HCEC 1CT (cell line): ENCODE results near the gene SLC6A11.

ENCODE experiments used
- DNase-seq: peaks from one replicate; pipeline ENCODE4 v3.0.0-alpha.2; 2017

The SLC6A11 gene

DNA sequence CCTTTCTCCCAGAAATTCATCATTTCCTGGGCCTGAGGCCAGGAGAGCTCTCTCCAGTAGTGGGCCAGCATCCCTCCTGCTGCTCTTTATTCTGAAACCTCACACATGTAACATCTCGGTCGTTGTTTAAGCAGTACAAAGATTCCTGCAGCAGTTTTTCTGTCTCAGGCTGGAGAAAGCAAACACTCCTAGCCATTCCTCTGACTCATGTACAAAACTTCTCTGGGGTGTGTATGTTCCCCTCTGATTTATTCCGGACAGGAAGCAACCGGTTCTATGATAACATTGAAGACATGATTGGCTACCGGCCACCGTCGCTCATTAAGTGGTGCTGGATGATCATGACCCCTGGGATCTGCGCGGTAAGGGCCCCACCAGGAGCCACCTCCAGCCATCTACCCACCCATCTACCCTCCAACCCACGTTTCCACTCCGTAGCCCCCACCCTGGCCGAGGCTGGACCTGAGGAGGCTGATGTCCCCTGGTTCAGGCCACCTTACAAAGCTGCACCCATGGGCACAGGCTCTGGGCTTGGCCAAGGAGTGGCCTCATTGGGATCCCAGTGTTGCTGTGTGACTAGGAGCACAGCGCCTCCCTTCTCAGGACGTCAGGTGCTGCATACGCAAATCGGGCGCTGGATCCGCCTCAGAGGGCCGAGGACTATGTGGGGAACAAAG lies 117.9 kb downstream of the SLC6A11 start:
- peak; percentile 64 for DNase-seq

DNA sequence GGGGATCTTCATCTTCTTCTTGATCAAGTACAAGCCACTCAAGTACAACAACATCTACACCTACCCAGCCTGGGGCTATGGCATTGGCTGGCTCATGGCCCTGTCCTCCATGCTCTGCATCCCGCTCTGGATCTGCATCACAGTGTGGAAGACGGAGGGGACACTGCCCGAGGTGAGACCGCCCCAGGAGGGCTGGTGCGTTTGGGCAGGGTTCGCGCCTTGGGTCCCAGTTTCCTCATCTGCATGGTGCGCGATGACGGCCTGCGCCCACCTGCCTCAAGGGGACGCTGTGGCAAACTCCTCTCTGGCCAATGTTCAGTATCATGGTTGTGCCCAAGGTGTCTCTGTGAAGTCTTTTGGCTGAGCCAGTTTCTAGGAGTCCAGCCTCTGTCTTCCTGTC lies 119.0 kb downstream of the SLC6A11 start:
- no peak for DNase-seq

GRCh38 chr3:10935846-10936631 lies 120.0 kb downstream of the SLC6A11 start:
- no peak for DNase-seq

GRCh38 chr3:10936686-10937085 lies 120.7 kb downstream of the SLC6A11 start:
- no peak for DNase-seq

- DNase-seq = no peak
Observed at GRCh38 chr3:10937141-10937825, 121.3 kb downstream of the SLC6A11 start.

DNA sequence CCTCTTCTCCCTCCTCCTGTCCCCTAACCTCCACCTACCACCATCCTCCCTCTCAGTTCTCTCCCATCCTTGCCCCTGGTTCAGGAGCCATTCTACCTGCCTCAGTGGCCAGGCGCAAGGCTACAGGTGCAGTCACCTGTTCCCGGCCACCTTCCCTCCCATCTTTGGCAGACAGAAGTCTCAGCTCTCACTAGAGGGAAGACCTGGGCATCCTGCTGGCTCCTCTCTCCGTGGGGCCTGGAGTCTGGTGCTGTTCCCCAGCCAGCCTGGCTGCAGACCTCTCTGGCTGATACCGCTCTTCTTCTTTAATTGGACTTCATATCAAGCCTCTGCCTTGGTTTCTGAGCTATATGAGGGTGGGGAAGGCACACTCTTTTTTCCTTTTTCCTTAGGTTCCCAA lies 123.5 kb downstream of the SLC6A11 start:
- DNase-seq = no peak

- DNase-seq = no peak
Observed at GRCh38 chr3:10940106-10940505, 124.1 kb downstream of the SLC6A11 start.

DNA sequence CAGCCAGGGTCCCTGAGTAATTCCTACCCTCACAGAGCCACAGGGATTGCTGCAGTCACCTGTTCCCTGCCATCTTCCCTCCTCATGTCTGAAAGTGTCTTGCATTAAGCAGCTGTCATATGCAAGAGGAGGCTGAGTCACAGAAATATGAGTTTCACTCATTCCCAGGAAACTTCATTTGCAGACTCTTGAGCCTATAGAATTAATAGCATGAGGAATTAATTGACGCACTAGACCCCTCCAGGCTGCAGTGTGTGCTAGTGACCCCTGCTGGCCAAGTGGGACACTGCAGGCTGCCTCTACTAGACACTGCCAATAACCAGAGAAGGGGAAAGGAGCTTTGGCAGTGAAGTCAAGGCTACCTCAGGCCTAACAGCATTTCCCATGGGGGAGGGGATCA lies 125.9 kb downstream of the SLC6A11 start:
- DNase-seq = no peak

DNA sequence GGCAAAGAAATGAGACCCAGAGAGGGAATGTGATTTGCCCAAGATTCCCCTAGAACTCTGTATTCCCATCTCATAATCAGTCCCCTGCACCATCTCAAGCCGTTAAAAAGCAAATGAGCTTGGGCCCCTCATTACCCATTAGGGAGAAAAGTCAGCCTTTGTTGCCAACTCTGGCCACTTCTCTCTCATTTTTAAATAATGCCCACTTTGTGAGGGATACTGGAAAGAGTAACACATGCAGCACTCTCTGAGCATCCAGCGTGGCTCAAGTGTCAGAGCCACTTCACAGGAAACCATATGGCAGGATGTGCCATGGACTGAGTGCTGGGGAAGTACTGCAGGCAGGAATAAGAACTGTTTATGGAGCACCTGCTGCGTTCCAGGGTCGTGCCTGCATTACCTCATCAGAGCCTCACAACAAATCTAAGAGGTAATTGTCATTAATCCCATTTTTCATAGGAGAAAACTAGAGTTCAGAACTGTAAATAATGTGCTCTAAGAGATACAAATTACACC lies 126.7 kb downstream of the SLC6A11 start:
- no peak for DNase-seq

DNA sequence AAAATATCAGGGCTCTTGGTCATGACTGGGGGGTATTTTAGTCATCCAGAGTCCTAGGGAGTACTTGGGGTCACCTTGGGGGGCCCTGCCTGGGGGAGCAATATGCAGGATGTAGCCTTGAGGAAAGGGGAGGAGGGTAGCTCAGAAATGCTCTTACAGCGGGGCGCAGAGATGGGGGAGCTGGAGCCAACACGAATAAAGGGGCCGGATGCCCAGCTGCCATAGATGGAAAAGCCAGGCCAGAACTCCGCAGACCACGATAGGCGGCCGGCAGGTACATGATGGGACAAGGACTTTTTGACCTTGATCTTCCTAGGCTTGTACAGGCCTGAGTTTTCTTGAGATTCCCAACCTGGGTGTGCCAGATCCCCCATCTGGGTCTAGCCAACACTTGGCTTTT lies 128.8 kb downstream of the SLC6A11 start:
- no peak for DNase-seq

- DNase-seq = no peak
Observed at GRCh38 chr3:10945683-10946287, 129.8 kb downstream of the SLC6A11 start.

- DNase-seq = no peak
Observed at GRCh38 chr3:10946526-10946925, 130.5 kb downstream of the SLC6A11 start.

GRCh38 chr3:10948326-10948725 lies 132.3 kb downstream of the SLC6A11 start:
- DNase-seq = no peak

DNA sequence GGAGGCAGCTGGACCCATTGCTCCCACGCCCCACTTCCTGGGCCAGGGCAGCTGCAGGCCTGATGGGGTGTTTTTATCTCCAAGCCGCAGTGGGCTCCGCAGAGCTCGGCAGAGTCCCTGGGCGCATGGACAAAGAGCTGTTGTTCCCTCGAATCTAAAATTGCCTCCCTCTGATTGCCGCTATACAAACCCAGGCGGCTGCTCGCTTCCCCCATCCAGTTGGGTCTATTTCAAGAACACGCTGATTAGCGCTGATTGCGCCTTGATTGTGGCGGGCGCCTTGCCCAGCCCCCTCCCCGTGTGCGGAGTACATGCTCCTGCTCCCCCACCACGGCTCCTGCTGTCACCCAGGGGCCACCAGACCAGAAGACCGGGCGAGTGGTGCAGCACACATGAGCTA lies 133.2 kb downstream of the SLC6A11 start:
- DNase-seq = no peak

- DNase-seq = peak; percentile 65
Observed at GRCh38 chr3:10950476-10951294, 134.7 kb downstream of the SLC6A11 start.

- DNase-seq = no peak
Observed at GRCh38 chr3:10951295-10951926, 135.4 kb downstream of the SLC6A11 start.

GRCh38 chr3:10952525-10952924 lies 136.5 kb downstream of the SLC6A11 start:
- no peak for DNase-seq

DNA sequence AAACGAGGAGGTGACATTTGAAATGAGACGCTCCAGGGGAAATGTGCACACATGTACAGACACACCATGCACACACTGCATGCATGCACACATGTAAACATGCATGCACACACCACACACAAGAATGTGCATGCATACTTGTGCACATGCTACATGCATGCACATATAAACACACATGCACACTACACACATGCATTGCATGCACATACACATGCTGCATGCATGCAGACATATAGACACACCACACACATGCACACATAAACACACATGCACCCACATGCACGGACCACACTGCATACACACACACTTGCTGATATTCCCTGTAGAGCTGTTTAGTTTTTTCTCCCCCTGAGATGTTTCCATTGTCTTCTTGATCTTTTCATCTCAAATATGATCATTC lies 138.7 kb downstream of the SLC6A11 start:
- DNase-seq = no peak

GRCh38 chr3:10955711-10956453 lies 139.9 kb downstream of the SLC6A11 start:
- no peak for DNase-seq

DNA sequence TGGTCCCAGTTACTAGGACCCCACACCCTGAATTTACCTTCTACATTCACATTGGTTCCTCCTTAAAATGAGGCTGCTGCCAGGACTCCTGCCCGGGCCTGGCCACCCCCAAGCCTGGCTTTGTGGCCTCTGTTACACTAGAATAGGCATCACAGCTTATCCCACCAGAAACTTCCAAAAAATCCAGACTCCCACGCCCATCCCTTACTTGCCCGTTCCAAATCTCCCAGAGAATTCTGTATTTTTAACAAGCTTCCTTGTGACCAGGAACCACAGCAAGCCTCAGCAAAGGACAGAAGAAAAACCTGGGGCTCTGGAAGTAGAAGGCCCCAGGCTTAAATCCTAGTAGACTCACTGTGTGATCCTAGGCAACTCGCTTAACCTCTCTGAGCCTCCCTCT lies 140.5 kb downstream of the SLC6A11 start:
- DNase-seq = no peak

DNA sequence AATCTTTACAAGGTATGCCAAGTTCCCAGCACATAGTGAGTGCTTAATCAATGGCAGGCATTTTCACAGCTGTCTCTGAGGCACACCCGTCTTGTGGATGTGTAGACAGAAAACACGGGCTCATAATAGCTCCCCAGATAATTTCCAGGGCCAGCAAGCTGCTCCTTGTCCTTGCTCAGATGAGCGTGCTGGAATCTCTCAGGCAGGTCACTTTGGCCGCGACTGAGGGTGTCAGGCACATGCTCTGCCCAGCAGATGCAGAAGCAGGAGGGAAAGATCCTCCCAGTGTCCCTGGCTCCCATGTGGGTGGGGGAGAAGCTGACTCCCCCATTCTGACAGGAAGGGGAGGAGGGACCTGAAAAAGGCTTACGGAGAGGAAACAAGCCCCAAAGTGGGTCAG lies 141.0 kb downstream of the SLC6A11 start:
- no peak for DNase-seq
